ENCODE measurements around the gene RAB31. TPM values are rescaled to one million over a fixed set of nuclear protein-coding genes. Genes with fewer than 3 reads are reported as not detected.

RAB31 gene
- total and polyA plus RNA-seq, 11 donors, result 3.2 to 67.7 (median 12.8) TPM

DNA sequence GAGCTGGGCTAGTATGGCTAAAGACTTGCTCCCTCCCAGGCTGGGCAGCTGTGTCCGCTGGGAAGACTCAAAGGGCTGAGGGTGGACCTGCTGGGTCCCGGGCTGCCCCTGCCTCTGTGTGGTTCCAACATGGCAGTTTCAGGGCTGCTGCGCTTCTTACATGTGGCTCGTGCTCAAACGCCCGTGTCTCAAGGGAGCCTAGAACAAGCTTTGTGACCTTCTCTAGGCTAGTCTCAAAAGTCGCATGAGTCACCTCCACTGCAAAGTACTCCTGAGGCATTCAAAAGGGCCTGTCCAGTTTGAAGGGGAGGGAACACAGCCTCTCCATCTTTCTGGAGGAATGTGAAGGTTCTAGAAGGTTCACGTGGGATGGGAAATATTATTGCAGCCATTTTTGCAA, 44.7 kb upstream of the RAB31 start:
- no peaks in the 10 kb centered on the region for H3K9me3 ChIP-seq
- no peaks in the 10 kb centered on the region for H3K4me1 ChIP-seq
- no peaks in the 10 kb centered on the region for H3K36me3 ChIP-seq
- H3K4me3 ChIP-seq, result no peak overlapping the region
- 84 to 91% (median 87%) methylated on average over 8 of the region's 8 CpGs for WGBS, 4 donors
- H3K27me3 ChIP-seq, result no peaks in the 10 kb centered on the region
- intact Hi-C loops (cut with DNase I), result no loop called here
- ATAC-seq, result no peak
- H3K27ac ChIP-seq, result no peak overlapping the region
- no peak for DNase-seq
- no peak for TF ChIP-seq POLR2A (IDR thresholded peaks at IDR 0.05)
- no peak for TF ChIP-seq CTCF (IDR thresholded peaks at IDR 0.05)

GRCh38 chr18:9665314-9665713, 42.8 kb upstream of the RAB31 start:
- TF ChIP-seq CTCF (IDR thresholded peaks at IDR 0.05) (no peak), POLR2A (IDR thresholded peaks at IDR 0.05) (no peak)
- H3K27me3 ChIP-seq, result no peaks in the 10 kb centered on the region
- no peaks in the 10 kb centered on the region for H3K4me1 ChIP-seq
- H3K27ac ChIP-seq, result no peak overlapping the region
- ATAC-seq (no peak), DNase-seq (no peak)
- no peaks in the 10 kb centered on the region for H3K9me3 ChIP-seq
- no peaks in the 10 kb centered on the region for H3K36me3 ChIP-seq
- WGBS, 4 donors, result 85 to 90% (median 87%) methylated on average over 2 to 3 of the region's 3 CpGs
- intact Hi-C loops (cut with DNase I), result no loop called here
- no peak overlapping the region for H3K4me3 ChIP-seq

- DNase-seq (no peak), ATAC-seq (no peak)
- no peaks in the 10 kb centered on the region for H3K36me3 ChIP-seq
- no peak overlapping the region for H3K4me3 ChIP-seq
- no peaks in the 10 kb centered on the region for H3K9me3 ChIP-seq
- no peak overlapping the region for H3K27ac ChIP-seq
- intact Hi-C loops (cut with DNase I), result no loop called here
- no peaks in the 10 kb centered on the region for H3K27me3 ChIP-seq
- 91 to 96% (median 93%) methylated on average over 3 of the region's 3 CpGs for WGBS, 4 donors
- no peaks in the 10 kb centered on the region for H3K4me1 ChIP-seq
- no peak for TF ChIP-seq POLR2A (IDR thresholded peaks at IDR 0.05)
- TF ChIP-seq CTCF (IDR thresholded peaks at IDR 0.05), result no peak
Measured at GRCh38 chr18:9666548-9666947, 41.6 kb upstream of the RAB31 start.

GRCh38 chr18:9669016-9669415, 39.1 kb upstream of the RAB31 start:
- no peaks in the 10 kb centered on the region for H3K27me3 ChIP-seq
- WGBS, 4 donors, result 92 to 93% (median 93%) methylated on average over 3 of the region's 3 CpGs
- H3K36me3 ChIP-seq, result no peaks in the 10 kb centered on the region
- ATAC-seq (no peak), DNase-seq (no peak)
- no peak overlapping the region for H3K27ac ChIP-seq
- H3K9me3 ChIP-seq, result no peaks in the 10 kb centered on the region
- intact Hi-C loops (cut with DNase I), result no loop called here
- H3K4me1 ChIP-seq, result peaks cover 0 to 8% (median 0%) of the 10 kb centered on the region in 12 donors
- TF ChIP-seq POLR2A (IDR thresholded peaks at IDR 0.05) (no peak), CTCF (IDR thresholded peaks at IDR 0.05) (no peak)
- H3K4me3 ChIP-seq, result no peak overlapping the region
